ENCODE measurements around the gene TIGD1.
"Not testable (repeated sequence)": the region's sequence is repeated elsewhere in the genome, so short reads cannot be mapped to it uniquely, and the experiment has no call there.

The TIGD1 gene

DNA sequence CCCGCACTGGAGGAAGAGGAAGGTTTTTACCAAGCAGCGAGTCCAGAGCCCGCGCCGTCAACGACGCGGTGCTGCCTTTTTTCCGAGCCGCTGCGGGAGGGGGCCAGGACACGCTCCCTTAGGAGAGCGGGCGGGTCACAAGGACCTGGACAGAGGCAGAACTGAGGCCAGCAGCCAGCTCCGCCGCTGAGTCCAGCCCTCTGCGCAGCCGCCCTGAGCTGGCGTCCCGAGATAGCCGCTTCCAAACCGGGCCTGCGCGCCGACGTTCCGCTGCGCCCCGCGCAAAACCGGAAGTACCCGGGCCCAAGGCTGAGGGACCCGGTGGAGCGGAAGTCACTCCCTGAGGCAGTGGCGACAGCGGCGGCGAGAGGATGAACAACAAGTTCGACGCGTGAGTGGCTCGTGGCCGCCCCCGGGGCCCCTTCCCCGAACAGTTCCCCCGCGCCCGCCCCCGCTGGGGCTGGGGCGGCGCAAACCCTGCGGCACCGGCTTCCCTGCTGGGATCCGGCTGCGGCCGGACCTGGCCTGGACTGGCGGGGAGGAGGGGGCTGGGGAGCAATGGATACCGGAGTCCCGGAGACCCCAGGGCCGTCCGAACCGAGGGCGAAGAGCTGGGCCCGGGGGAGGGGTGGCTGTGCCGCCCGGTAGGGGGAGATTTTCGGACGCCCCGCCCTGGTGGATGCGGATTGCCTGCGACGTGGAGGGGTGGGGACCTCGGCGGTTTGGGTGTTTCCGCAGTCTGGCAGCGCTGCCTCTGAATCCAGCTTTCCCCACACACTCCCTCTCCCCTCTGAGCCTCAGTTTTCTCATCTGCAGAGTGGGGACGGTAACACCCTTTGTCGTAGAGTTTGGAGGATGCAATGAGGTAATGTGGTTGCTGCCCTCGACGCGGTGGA, at the start of gene TIGD1, which contains the start of gene EIF4E2:
Gene TIGD1 (minus strand): TSS at position 204 of the 896 bp plus-strand sequence. CDS start 675 bp downstream, outside the sequence.
Gene EIF4E2 (plus strand): TSS at position 336 of the 896 bp plus-strand sequence. CDS start 36 bp downstream, at position 372.
- peak; percentile 95 for DNase-seq

DNA sequence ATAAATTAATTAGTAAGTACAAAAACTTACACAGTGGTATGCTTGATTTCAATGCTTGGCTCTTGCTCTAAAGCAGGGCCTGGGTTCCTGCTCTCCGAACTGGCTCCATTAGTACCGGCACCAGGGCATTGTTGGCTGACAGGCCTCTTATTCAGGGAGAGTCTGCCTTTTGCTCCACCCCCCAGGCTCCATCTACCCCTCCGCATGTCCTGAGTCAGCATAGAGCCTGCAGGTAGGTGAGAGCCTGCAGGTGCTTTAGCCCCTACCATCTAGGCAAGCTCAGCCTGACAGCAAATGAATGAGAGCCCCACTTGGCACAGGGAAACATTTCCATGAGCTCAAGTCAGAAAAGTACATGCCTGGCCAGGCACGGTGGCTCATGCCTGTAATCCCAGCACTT, 47.9 kb upstream of the TIGD1 start:
- no peak for DNase-seq

DNA sequence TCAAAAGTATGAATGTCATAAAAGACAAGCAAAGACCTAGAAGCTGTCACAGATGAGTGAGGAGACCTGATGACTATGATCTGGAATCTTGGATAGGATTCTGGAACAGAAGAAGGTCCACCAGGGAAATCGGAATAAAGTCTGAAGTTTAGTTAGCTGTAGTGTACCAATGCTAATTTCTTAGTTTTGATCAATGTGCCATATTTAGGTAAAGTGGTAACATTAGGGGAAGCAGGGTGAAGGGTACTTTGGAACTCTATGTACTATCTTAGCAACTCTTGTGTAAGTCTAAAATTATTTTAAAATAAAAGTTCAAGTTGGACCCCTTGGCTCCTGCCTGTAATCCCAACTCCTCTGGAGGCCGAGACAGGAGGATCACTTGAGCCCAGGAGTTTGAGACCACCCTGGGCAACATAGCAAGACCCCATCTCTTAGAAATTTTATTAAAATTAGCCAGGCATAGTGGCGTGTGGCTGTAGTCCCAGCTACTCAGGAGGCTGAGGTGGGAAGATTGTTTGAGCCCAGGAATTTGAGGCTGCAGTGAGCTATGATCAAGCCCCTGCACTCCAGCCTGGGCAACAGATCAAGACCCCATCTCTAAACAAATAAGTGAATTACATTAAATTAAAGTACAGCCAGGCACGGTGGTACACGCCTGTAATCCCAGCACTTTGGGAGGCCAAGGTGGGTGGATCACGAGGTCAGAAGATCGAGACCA, 47.2 kb upstream of the TIGD1 start:
- no peak for DNase-seq

DNA sequence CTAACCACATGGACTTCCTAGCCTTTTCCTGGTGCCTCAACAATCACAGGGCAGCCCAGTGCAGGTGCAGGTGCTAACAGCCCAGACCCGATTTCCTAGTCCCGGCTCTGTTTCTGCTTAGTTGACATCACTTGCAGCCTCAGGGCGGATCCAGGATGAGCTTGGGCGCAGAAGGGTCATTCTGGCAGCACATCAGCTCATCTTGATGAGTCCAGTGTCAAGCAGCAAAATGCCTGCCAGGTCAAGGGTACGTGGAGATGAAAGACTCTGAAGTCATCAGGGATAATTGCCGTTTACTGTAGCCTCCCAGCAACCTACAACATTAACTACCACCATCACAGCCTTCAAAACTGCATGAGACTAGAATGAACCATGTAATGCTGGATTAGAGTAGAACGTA, 43.6 kb upstream of the TIGD1 start:
- no peak for DNase-seq

DNA sequence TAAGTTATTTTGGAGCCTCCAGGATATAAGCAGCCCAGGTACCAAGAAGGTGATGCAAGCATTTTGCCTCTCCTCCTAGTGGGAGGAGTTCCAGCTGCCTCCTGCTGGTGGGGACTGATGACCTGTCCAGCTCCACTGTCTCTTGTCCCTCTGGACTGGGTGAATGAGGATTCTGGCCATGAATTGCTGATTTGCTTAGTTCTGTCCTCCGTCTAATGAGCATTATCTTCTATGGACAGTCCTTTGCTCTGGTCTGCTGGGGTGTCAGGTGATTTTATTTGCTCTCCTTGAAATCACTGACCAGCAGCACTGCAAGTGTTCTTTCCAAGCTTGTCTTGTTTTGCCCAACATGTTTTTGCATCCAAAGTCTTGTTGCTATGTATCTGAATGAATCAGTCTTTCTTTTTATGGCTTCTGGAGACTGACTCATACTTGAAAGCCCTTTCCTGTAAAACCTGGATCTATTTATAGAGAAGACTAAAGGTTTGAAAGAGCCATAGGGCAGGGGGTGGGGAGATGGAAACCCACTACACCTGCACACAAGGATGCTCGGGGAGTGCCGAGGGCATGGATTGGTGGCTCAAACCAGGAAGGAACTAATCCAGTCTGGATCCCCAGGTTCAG, 42.5 kb upstream of the TIGD1 start:
- DNase-seq: peak; percentile 24

DNA sequence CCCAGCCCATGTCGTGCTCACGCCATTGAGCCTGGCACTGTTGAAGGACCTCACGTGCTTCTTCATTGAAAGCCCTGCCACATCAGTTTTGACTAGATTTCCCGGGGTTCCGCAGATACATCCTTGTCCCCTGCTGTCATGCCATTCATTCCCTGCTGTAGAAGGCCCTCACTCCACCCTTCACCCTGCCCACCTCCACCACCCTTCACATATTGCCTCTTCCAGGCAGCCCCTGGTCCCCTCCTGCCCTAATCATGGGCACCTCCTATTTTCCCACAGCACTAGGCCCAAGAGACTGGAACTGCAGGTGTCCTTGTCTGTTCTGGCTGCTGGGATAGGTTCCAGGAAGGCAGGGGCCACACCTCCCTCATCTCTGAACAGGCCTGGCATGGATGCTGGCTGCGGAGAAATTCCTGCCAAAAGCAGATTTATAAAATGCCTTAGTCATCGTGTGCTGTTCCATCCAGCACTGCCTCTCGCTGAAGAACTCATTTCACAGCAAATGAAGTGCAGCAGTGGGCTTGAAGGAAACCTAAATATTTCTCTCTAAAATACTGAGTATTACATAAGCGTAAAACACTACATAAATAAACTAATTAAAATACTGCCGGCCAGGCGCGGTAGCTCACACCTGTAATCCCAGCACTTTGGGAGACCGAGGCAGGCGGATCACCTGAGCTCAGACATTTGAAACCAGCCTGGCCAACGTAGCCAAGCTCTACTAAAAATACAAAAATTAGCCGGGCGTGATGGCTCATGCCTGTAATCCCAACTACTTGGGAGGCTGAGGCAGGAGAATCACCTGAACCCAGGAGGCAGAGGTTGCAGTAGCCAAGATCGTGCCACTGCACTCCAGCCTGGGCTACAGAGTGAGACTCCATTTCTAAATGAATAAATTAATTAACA, 38.6 kb upstream of the TIGD1 start:
- no peak for DNase-seq

DNA sequence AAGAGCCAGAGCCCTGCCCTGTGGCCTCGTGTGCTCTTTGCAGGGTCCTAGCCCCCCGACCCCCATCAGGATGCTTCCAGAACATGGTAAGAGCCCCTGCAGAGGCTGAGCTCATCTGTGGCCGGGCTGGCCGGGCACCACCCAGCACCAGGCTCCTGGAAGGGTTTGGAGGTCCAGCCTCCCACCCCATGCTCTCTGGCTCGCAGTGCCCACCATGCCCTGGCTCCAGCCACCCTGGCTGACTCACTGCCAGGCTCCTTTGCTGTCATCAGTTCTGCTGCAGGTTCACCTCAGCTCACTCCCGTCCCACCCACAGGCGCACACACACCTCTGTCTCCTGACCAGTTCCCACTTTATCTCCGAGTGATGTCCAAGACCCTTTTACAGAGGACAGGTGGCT, 37.7 kb upstream of the TIGD1 start:
- DNase-seq: no peak

DNA sequence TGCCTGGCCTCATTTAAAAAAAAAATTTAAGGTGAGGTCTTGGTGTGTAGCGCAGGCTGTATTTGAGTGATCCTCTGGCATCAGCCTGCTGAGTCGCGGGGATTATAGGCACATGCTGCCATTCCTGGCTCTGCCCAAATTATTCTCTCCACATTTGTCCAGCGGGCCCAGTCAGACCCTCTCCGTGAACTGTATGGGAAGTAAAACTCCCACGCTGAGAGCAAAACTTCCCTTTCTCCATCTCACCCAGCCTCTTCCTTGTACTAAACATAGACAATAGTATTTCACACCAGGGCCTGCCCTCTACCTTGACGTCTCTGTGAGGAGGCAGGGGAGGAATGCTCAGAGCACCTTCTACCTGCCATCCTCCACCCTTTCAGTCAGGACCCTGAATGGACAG, 37.2 kb upstream of the TIGD1 start:
- no peak for DNase-seq

DNA sequence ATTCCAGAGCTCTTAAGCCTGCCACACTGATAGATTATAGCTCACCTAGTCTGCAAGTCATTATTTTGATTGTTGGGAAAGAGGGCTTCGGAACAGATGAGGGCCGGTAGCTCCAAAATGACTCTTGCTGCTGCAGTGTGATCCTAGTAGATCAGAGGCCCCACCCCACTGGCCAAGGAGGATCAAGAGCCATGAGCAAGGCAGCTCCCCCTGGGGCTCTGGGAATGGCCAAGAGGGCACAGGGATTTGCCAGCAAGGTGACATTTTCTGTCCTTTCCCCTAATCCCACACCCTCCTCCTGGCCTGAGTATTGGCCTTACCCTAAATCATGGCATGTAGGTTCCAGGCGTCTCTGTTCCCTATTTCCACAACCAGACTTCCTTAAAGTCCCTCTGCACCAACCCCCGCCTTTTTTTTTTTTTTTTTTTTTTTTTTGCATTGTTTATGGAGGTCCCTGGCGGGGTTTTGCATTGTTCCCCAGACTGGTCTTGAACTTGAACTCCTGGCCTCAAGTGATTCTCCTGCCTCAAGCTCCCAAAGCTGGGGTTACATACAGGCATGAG, 36.7 kb upstream of the TIGD1 start:
- no peak for DNase-seq

DNA sequence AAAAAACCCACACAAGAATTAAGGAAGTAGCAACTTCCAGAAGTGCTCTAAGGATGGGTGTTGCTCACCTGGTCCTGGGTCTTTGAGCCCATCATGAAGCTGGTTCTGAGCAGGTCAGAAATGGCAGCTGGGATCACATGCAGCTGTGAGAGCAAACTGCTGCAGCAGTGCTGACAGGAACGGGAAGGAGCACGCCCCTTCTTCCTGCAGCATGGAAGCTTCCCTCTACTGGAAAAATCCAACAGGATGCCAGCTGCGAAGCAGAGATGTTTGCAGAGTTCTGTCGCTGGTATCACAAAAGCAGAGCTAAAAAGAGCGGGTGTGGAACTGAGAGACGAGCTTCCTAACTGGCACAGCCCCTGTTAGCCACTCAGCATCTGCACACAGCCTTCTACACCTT, 33.9 kb upstream of the TIGD1 start:
- DNase-seq: no peak

DNA sequence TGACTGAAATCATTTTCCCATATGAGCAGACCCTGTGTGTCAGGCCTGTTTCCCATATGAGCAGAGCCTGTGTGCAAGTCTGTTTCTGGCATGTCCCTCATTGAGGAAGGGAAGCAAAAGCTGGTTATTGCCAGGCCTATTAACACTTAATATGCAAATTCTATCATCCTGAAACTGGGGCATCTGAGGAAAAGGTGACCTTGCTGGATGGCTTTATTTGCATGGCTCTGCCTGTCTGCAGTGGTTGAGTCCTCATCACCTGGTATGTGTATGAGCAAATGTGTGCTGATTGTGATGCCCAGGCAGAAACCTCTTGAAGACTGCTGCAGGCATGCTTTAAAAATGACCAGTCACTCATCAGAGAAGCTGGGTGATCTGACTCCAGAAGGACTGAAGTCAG, 31.4 kb upstream of the TIGD1 start:
- DNase-seq: no peak

DNA sequence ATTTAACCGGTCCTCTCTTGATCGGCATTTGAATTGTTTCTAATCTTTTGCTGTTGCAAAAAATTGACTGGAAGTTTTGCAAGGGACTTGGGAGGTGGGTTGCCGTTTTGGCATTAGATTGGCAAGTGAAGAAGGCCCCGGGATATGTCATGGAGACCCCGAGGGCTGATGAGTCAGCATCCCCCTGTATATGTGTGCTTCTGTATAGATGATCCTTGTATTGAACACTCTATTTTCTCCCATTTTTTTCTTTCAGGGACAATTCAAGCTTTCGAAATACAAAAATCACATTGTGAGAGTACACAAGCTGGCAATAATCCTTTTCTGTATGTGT, 30.3 kb upstream of the TIGD1 start:
- no peak for DNase-seq

DNA sequence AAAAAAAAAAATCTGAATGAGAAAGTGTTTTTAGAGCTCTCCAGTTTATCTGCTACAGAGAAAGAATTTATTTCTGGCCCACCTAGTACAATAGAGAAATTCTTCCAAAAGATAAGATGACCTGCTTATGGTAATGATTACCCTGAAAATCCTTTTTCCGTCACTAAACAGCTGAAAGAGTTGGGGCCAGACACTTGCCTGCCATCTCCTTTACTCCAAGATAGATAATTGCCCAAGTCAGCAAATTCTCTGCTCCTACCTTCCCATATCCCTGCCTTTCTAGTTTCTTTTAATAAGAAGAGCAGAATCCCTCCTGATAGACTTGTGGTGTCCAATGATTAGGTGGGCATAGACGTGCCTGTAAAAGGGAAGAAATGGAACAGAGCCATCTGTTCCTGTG, 28.3 kb upstream of the TIGD1 start:
- DNase-seq: no peak

DNA sequence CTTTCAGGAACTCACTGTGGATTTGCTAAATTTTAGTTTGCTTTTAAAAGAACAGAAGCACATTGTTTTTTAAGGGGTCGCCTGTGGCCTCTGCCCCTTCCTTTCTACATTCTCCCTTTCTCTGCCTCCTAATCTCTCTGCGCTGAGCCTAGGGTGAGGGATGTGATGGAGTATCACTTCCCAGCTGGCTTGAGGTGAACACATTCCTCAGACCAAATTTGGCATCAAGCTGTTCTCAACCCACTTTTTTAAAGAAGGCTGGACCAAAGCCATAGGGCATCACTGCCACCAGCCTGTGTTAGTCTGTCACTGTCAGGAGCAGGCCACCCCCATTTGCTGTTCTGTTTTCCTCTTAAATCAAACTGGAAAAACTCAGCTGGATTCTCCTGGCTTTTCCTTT, 27.5 kb upstream of the TIGD1 start:
- DNase-seq: no peak

DNA sequence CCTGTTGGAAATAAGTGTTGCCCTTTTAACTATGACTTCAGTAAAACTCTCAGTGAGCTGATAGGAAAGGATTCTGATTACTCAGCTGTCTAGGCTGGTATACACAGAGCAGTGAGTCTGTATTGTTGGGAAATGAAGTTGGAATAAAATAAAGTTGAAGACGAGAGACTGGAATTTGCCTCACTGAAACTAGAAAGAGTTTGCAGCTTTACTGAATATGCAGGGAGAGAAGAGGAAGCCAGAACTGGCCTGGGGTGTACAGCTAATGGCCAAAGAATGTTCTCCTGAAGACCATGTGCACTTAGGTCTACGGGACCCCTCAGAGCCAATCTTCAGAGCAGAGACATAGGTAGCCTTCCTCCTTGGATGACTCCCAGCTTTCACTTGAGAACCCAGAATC, 26.6 kb upstream of the TIGD1 start:
- no peak for DNase-seq

DNA sequence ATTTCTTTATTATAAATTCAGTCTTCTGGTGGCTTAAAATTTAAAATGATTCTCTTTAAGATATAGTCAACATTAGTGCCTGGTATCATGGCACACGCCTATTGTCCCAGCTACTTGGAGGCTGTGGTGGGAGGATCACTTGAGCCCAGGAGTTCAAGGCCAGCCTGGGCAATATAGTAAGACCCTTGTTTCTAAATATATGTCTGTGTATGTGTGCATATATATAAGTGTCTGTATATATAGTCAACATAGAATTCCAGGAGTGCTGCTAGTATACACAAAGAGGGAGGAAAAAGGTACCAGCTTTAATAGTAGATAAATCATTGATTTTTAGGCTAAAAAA, 25.0 kb upstream of the TIGD1 start:
- DNase-seq: no peak

DNA sequence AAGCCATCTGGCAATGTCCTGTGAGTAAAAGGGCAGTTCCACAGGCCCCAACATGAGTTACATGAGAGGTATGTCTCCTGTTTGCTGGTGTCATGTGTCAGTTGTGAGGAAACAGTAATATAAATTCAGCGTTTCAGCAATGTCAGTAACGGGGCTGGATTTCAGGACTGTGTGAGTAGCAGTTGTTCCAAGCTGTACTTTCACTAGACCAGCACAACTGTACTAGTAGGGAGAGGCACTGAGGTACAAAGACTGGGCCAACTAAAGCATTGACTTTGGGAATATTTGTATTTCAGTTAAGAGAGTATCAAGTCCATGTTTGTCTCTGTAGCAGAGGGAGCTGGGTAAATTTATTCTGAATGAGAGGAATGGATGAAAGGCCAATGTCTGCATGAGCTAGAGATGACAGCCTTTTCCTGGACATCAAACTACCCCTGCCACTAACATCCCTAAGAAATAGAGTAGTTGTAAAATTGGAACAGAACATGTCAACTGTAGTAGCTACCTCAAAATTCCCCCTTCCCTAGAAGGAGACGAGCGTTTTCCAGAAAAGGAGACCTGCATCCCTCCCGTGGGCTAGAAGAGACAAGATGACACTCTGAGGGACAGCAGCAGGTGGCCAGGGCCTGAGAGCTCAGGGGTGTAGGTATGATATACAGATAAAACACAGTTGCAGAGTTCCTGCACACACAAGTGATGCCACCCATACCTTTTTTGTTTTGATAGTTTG, 24.5 kb upstream of the TIGD1 start:
- no peak for DNase-seq

DNA sequence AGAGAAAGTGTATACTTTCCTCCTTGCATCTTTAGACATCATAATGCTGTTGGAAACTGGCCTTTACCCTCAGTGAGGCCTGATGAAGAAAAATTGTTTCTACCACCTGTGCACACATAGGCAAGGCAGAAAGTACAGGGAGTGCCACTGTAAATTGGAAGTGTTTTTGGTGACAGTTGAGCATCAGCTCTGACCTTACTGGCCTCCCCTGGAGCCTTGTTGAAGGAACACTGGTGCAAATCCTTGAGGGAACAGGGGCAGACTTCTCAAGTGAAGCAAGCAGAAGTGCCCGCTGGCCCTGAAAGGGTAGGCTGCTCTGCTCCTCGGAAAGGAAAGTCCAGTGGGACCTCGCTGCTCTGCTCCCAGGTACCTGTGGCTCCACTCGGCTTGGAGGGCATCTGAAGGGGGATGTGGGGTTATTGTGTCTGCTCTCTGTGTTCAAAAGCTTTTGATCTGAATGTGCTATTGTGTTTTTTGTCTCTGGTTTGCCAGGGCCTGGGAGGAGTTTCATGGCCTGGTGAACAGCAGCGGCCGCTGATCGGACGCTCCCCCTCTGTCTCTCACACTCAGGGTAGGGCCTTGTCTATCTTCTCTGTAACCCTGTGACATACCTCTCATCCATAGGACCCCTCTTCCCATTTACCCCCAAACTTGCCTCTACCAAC, 23.5 kb upstream of the TIGD1 start:
- no peak for DNase-seq

DNA sequence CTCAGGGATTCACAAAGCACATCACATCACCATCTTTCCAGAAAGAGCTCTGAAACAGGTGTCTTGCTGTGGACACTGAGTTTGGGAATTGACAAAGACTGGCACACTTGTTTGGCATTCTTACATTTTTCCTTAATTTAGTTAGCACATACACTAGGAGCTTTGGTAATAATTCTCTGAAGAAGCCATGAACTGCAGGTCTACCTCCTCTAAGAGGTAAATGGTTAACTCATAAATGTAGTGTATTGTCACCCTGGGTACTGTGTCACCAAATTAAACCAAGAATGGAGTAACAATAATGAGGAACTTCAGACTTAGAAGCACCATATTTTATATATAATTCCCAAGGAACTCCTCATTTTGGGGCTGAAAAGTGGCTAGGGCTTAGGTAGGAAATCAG, 22.7 kb upstream of the TIGD1 start:
- DNase-seq: no peak

DNA sequence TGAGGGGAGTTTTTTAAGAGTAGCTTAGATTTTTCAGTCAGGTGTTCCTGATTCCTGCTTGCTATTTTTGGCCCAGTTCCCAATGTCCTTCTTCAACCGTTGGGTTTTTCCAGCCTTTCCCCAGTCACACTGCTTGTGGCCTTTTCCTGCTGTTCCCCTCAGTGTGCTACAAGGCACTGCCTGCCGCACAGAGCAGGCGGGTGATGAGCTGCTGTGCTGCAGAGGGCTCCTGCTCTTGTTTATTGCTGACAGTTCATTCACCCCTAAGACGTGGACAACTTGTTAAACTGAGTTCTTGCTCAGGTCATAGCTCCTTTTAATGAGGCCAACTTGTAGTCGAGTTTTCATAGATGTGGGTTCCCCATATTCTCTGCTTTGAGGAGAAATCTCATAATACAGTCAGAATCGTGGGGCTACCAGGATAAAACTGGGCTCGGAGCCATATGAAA, 20.7 kb upstream of the TIGD1 start:
- DNase-seq: no peak

DNA sequence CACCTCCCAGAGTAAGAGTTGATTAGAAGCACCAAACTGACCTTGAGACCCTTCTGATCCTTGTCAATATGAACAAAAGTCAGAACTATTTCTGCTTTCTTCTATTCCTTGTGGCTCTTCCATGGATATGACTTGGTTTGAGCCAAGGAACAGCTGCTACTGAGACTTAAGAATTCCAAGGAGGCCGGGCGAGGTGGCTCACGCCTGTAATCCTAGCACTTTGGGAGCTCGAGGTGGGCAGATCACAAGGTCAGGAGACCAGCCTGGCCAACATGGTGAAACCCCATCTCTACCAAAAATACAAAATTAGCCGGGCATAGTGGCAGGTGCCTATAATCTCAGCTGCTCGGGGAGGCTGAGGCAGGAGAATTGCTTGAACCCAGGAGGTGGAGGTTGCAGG, 20.1 kb upstream of the TIGD1 start:
- DNase-seq: not testable (repeated sequence)
